ENCODE results near the gene CXCL16.
"Not testable (repeated sequence)": the region's sequence is repeated elsewhere in the genome, so short reads cannot be mapped to it uniquely, and the experiment has no call there.

CXCL16 gene

DNA sequence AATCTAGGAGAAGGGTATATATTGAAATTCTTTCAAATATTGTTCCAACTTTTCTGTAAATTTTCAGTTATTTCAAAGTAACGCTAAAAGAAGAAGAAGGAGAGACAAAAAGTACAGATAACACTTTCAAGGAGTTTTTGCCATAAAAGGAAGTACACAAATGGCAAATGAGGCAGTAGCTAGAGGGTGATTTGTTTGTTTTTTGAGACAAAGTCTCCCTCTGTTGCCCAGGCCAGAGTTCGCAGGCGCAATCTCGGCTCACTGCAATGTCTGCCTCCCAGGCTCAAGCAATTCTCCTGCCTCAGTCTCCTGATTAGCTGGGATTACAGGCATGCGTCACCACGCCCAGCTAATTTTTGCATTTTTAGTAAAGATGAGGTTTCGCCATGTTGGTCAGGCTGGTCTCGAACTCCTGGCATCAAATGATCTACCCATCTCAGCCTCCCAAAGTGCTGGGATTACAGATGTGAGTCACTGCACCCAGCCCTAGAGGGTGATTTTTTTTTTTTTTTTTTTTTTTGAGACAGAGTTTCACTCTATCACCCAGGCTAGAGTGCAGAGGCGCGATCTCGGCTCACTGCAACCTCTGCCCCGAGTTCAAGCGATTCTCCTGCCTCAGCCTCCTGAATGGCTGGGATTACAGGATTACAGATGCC, 40.2 kb downstream of the CXCL16 start:
- DNase-seq (ENCODE audit: low read depth in 1 of 2, low spot score in 1 of 2): not testable (repeated sequence)

DNA sequence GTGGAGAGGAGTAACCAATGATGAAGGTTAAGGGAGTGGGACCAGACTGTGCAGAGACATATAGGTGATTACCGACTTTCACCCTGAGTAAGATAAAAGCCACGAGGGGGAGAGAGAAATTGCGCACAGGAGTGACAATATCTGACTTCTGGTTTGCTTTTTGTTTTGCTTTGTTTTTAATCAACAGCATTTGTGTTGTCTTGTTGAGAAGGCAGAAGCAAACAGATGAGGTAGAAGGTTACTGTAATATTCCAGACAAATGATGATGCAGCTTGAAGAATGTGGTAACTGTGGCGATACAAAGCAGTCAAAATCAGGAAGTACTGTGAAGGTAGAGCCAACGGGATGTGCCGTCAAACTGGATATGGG, 43.3 kb downstream of the CXCL16 start:
- no peak for DNase-seq (ENCODE audit: low read depth in 1 of 2, low spot score in 1 of 2)

DNA sequence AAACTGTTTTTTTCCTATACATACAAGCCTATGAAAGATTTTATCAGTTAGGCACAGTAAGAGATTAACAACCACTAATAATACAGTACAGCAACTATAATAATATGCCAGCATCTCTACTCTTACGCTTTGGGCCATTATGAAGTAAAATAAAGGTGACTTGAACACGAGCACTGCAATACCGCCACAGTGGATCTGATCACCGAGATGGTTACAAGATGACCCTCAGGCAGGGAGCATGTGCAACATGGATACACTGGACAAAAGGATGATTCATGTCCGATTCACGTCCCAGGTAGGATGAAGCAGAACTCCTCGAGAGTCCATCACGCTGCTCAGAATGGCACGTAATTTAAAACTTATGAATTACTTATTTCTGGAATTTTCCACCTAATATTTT, 46.3 kb downstream of the CXCL16 start:
- no peak for DNase-seq (ENCODE audit: low read depth in 1 of 2, low spot score in 1 of 2)

DNA sequence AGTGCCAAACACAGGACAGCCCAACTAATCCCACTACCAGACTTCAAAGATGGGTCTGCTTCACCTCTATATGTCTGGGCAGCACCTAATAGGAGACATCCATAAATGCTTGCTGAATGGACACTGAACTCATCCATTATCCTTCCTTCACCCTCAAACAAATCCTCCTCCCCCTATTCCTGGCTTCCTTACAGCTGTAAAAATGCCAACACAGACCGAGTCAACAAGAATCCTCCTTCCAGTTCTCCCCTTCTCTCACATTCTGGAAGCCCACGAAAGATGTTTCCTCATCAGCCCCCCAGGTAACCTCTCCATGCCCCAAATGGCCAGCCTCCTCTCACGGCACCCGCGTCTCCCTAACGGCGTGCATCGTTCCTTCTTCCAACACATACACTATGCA, 48.0 kb downstream of the CXCL16 start:
- no peak for DNase-seq (ENCODE audit: low read depth in 1 of 2, low spot score in 1 of 2)

DNA sequence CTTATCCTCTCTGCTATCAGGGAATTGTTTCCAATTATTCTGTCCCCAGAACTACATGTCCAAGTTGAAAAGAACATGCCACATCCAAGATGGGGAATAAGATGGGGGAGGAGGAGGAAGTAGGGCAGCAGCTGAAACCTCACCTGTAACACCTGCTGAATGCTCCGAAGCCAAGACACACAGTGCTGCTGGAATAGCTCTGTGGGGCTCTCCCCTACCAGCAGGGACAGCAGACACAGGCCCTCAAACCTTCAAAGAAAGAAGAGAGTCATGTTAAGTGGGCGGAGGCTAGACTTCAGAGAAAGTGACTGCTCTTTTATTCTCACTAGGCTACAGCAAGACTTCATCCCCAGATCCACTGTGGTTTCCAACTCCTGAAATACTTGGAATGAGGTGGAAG, 49.0 kb downstream of the CXCL16 start:
- no peak for DNase-seq (ENCODE audit: low read depth in 1 of 2, low spot score in 1 of 2)

DNA sequence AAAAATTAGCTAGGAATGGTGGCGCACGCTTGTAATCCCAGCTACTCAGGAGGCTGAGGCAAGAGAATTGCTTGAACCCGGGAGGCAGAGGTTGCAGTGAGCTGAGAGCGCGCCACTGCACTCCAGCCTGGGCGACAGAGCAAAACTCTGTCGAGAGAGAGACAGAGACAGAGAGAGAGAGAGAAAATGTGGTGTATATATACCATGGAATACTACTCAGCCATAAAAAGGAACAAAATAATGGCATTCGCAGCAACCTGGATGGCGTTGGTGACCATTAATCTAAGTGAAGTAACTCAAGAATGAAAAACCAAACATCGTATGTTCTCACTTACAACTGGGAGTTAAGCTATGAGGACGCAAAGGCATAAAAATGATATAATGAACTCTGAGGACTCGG, 49.9 kb downstream of the CXCL16 start:
- not testable (repeated sequence) for DNase-seq (ENCODE audit: low read depth in 1 of 2, low spot score in 1 of 2)

DNA sequence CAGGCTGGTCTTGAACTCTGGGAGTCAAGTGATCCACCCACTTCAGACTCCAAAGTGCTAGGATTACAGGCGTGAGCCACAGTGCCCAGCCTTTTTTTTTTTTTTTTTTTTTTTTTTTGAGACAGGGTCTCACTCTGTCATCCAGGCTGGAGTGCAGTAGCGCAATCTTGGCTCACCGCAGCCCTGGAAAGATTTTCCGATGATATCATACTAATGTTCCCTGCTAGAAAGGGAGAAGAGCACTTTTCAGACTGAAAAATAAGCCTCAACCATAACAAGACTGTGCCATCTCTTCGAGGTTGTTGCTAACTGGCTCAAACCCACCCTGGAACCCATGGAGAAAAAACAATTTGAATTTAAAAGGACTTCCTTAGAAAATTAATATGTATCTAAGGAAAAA, 56.0 kb downstream of the CXCL16 start:
- DNase-seq (ENCODE audit: low read depth in 1 of 2, low spot score in 1 of 2): not testable (repeated sequence)

Measured in stimulated activated CD4-positive, alpha-beta T cell treated with anti-CD3 and anti-CD28 coated beads, Interleukin-15, amount 100 ng/mL, for 1 hour (primary cell).